MM.1S (cell line): ENCODE measurements around the gene MARVELD2.
A peak's percentile ranks its signal among the peaks of the same experiment; 100 is the strongest.
"Not testable (repeated sequence)": the region's sequence is repeated elsewhere in the genome, so short reads cannot be mapped to it uniquely, and the experiment has no call there.

Source experiments
- DNase-seq: peaks from one replicate; pipeline ENCODE4 v3.0.0-alpha.2; 2015
- H2AFZ ChIP-seq: fragments of 300-600 bp; sonication (generic); 2 replicates; pipeline ENCODE4 v1.6.0; 2016; ENCODE audit warnings: antibody characterized with exemption, low read length
- H3F3A ChIP-seq: fragments of 300-600 bp; sonication (generic); 2 replicates; pipeline ENCODE4 v1.6.1; 2016; ENCODE audit warnings: mild to moderate bottlenecking, antibody characterized with exemption, low read length, moderate library complexity, mixed read lengths; ENCODE audit not compliant: insufficient read depth
- H3K27ac ChIP-seq: fragments of 300-600 bp; sonication (generic); 2 replicates; pipeline ENCODE4 v1.5.1; 2016; ENCODE audit warnings: mild to moderate bottlenecking, low read length
- H3K27me3 ChIP-seq: fragments of 300-600 bp; sonication (generic); replicated peaks from 2 replicates; pipeline ENCODE4 v1.6.0; 2016; ENCODE audit warnings: low read length; ENCODE audit not compliant: insufficient read depth
- H3K36me3 ChIP-seq: fragments of 300-600 bp; sonication (generic); replicated peaks from 2 replicates; pipeline ENCODE4 v1.6.1; 2016; ENCODE audit warnings: mild to moderate bottlenecking, low read length, mixed read lengths; ENCODE audit not compliant: insufficient read depth
- H3K4me1 ChIP-seq: fragments of 300-600 bp; sonication (generic); 2 replicates; pipeline ENCODE4 v1.6.1; 2016; ENCODE audit warnings: low read length, mixed read lengths
- H3K4me2 ChIP-seq: fragments of 300-600 bp; sonication (generic); 2 replicates; pipeline ENCODE4 v1.6.0; 2016; ENCODE audit warnings: low read depth, low read length
- H3K4me3 ChIP-seq: fragments of 300-600 bp; sonication (generic); 2 replicates; pipeline ENCODE4 v1.5.1; 2016; ENCODE audit warnings: low read length, mixed read lengths
- H3K79me2 ChIP-seq: fragments of 300-600 bp; sonication (generic); 2 replicates; pipeline ENCODE4 v1.6.1; 2016; ENCODE audit warnings: mixed run types, low read length, mixed read lengths
- H3K9ac ChIP-seq: fragments of 300-600 bp; sonication (generic); 2 replicates; pipeline ENCODE4 v1.6.1; 2016; ENCODE audit warnings: low read length, mixed read lengths
- H3K9me2 ChIP-seq: fragments of 300-600 bp; sonication (generic); replicated peaks from 2 replicates; pipeline ENCODE4 v1.6.1; 2016; ENCODE audit warnings: mild to moderate bottlenecking, low read length, mixed read lengths; ENCODE audit not compliant: insufficient read depth
- H3K9me3 ChIP-seq: fragments of 300-600 bp; sonication (generic); replicated peaks from 2 replicates; pipeline ENCODE4 v1.6.1; 2016; ENCODE audit warnings: mild to moderate bottlenecking, low read length, mixed read lengths; ENCODE audit not compliant: insufficient read depth
- H4K20me1 ChIP-seq: fragments of 300-600 bp; sonication (generic); 2 replicates; pipeline ENCODE4 v1.6.1; 2016; ENCODE audit warnings: mild to moderate bottlenecking, low read length, moderate library complexity, mixed read lengths; ENCODE audit not compliant: insufficient read depth
- CTCF ChIP-seq: fragments of 300-600 bp; sonication (generic); IDR thresholded peaks from 2 replicates; pipeline ENCODE4 v1.5.1; 2016; ENCODE audit warnings: antibody characterized with exemption, low read length, mixed read lengths
- EZH2 ChIP-seq: fragments of 300-600 bp; sonication (generic); optimal IDR thresholded peaks from 2 replicates; pipeline ENCODE3; 2017; ENCODE audit warnings: low read depth, mild to moderate bottlenecking, antibody characterized with exemption, low read length, mixed read lengths
- EZH2phosphoT487 ChIP-seq: fragments of 300-600 bp; sonication (generic); IDR thresholded peaks from 2 replicates; pipeline ENCODE4 v1.6.1; 2018; ENCODE audit warnings: antibody characterized with exemption, low read length

MARVELD2 gene

GRCh38 chr5:69462170-69462569 is 47.3 kb downstream of the MARVELD2 start:
- no peak for DNase-seq

GRCh38 chr5:69466375-69466774 is 51.5 kb downstream of the MARVELD2 start:
- not testable (repeated sequence) for H3K4me1 ChIP-seq, H3K27ac ChIP-seq, H2AFZ ChIP-seq, H3K36me3 ChIP-seq, H3K27me3 ChIP-seq, H3K9me2 ChIP-seq, H3K4me3 ChIP-seq, H4K20me1 ChIP-seq, H3K79me2 ChIP-seq, H3F3A ChIP-seq, H3K9me3 ChIP-seq, H3K4me2 ChIP-seq, DNase-seq, H3K9ac ChIP-seq

More at GRCh38 chr5:69462170-69462569, 47.3 kb downstream of the MARVELD2 start:
- H3K4me2 ChIP-seq = no peak overlapping the region
- no peaks in the 10 kb centered on the region for H3K9me2 ChIP-seq
- no peak overlapping the region for H3K4me3 ChIP-seq
- H3K27me3 ChIP-seq = no peaks in the 10 kb centered on the region
- no peak overlapping the region for H3K9ac ChIP-seq
- H3K27ac ChIP-seq = no peak overlapping the region
- no peaks in the 10 kb centered on the region for H3K9me3 ChIP-seq
- no peak overlapping the region for H2AFZ ChIP-seq
- H3K36me3 ChIP-seq = no peaks in the 10 kb centered on the region
- no peaks in the 10 kb centered on the region for H4K20me1 ChIP-seq
- H3K4me1 ChIP-seq = no peaks in the 10 kb centered on the region
- no peak for TF ChIP-seq CTCF
- TF ChIP-seq EZH2 = no peak
- TF ChIP-seq EZH2phosphoT487 = no peak
- no peaks in the 10 kb centered on the region for H3K79me2 ChIP-seq
- H3F3A ChIP-seq = no peaks in the 10 kb centered on the region

GRCh38 chr5:69467442-69468225 is 52.7 kb downstream of the MARVELD2 start:
- Histone ChIP-seq H3K27ac (peak overlapping the region; percentile 58; the same call in 1 of the 2 replicates), H3K4me1 (peaks cover 6% of the 10 kb centered on the region; the same call in 1 of the 2 replicates), H3K4me3 (no peak overlapping the region), H3K9me2 (no peaks in the 10 kb centered on the region), H3K9ac (no peak overlapping the region), H3K36me3 (no peaks in the 10 kb centered on the region), H2AFZ (peak overlapping the region; percentile 58; the same call in 1 of the 2 replicates), H3K79me2 (no peaks in the 10 kb centered on the region), H3K27me3 (no peaks in the 10 kb centered on the region), H3K4me2 (peak overlapping the region; percentile 41; the same call in 1 of the 2 replicates), H3K9me3 (no peaks in the 10 kb centered on the region), H4K20me1 (no peaks in the 10 kb centered on the region), H3F3A (peaks cover 8% of the 10 kb centered on the region)
- no peak for TF ChIP-seq EZH2phosphoT487
- TF ChIP-seq CTCF = no peak
- peak; percentile 11 for DNase-seq

- no peak overlapping the region for H2AFZ ChIP-seq
- H3K79me2 ChIP-seq = no peaks in the 10 kb centered on the region
- no peak overlapping the region for H3K4me2 ChIP-seq
- no peak for DNase-seq
- no peak overlapping the region for H3K9ac ChIP-seq
- no peaks in the 10 kb centered on the region for H3K9me2 ChIP-seq
- no peak for TF ChIP-seq CTCF
- TF ChIP-seq EZH2 = no peak
- TF ChIP-seq EZH2phosphoT487 = no peak
- peaks cover 6% of the 10 kb centered on the region; the same call in 1 of the 2 replicates for H3K4me1 ChIP-seq
- H3F3A ChIP-seq = peaks cover 8% of the 10 kb centered on the region
- no peaks in the 10 kb centered on the region for H4K20me1 ChIP-seq
- H3K27me3 ChIP-seq = no peaks in the 10 kb centered on the region
- H3K9me3 ChIP-seq = no peaks in the 10 kb centered on the region
- H3K27ac ChIP-seq = no peak overlapping the region
- no peaks in the 10 kb centered on the region for H3K36me3 ChIP-seq
- H3K4me3 ChIP-seq = no peak overlapping the region
These were observed 53.7 kb downstream of the MARVELD2 start for GRCh38 chr5:69468631-69469030.

- DNase-seq, H3K9me3 ChIP-seq, H2AFZ ChIP-seq, H3K27me3 ChIP-seq, H3F3A ChIP-seq, H3K4me2 ChIP-seq, H3K27ac ChIP-seq, H3K9me2 ChIP-seq, H3K36me3 ChIP-seq, H3K9ac ChIP-seq, H3K79me2 ChIP-seq, H3K4me3 ChIP-seq, H4K20me1 ChIP-seq, H3K4me1 ChIP-seq: not testable (repeated sequence)
These were observed 56.6 kb downstream of the MARVELD2 start for GRCh38 chr5:69471516-69471915.
